K562 (cell line): ENCODE data around the gene SRSF9. TPM values are rescaled to one million over a fixed set of nuclear protein-coding genes. Genes with fewer than 3 reads are reported as not detected.

Source experiments
- ETV1 ChIP-seq: fragments of 450-650 bp; conservative IDR thresholded peaks from 2 replicates; pipeline ENCODE4 v1.6.1; 2016; ENCODE audit warnings: missing genetic modification characterization, control low read depth, low read depth, missing compliant biosample characterization
- RBM14 ChIP-seq: fragments of 200-400 bp; formaldehyde crosslinking; IDR thresholded peaks from 2 replicates; pipeline ENCODE4 v1.6.1; 2018; ENCODE audit warnings: low read depth, mild to moderate bottlenecking, low read length, moderate library complexity, borderline replicate concordance; ENCODE audit not compliant: insufficient read depth
- REST ChIP-seq, 2 experiments: fragments of 450-650 bp; formaldehyde crosslinking in 1 of 2; IDR thresholded peaks; 2 replicates each; pipeline versions ENCODE4 v1.4.0 to v1.6.1; 2014 to 2020; ENCODE audit warnings: mild to moderate bottlenecking in 2 of 2, borderline replicate concordance in 1 of 2, low read depth in 1 of 2
- SRF ChIP-seq, 2 experiments: fragments of 250-450, 450-650 bp in 1 of 2; sonication (Bioruptor Pico) in 1 of 2; sonication (generic) in 1 of 2; formaldehyde crosslinking; IDR thresholded peaks; 2 replicates each; pipeline versions ENCODE4 v1.5.0 to v1.5.1; 2020 to 2022; ENCODE audit warnings: mild to moderate bottlenecking in 1 of 2, missing genetic modification reagents in 1 of 2
- ZNF384 ChIP-seq: IDR thresholded peaks from 2 replicates; pipeline ENCODE4 v1.6.1; 2012; ENCODE audit warnings: low read depth, low read length, improper control_type of control experiment
- polyA plus RNA-seq, 8 experiments: library from polyadenylated mRNA; depleted of rRNA in 4 of 8; stranded (reverse) in 5 of 8; unstranded in 3 of 8; fragments of >200 nt; fragmentation: Nextera tagmentation in 2 of 8; fragmentation: Illumina TruSeq in 1 of 8; extraction: Ambion mirVana in 2 of 8; extraction: Trizol in 1 of 8; gene quantifications; 2 replicates each; pipeline versions ENCODE4 v1.2.1 to v1.2.3, GENCODE V29; 2011 to 2014; ENCODE audit warnings: inconsistent platforms in 1 of 8, missing spikeins in 1 of 8
- total RNA-seq, 7 experiments: library from RNA; depleted of rRNA in 6 of 7; stranded (reverse); fragments of >200 nt in 6 of 7; fragmentation: Illumina TruSeq in 2 of 7; extraction: Trizol in 2 of 7; gene quantifications; 2 replicates each; pipeline versions ENCODE4 v1.2.1 to v1.2.3, GENCODE V29; 2011 to 2021; ENCODE audit warnings: low replicate concordance in 1 of 7
- TF ChIP-seq, protein P1 (sequence below): sonication (generic); formaldehyde crosslinking; IDR thresholded peaks from 2 replicates; pipeline ENCODE4 v1.8.1; 2023; ENCODE audit warnings: mild to moderate bottlenecking, missing genetic modification reagents
- TF ChIP-seq, protein P2 (sequence below): fragments of 250-450 bp; sonication (Bioruptor Pico); IDR thresholded peaks from 2 replicates; pipeline ENCODE4 v1.8.0; 2021; ENCODE audit warnings: borderline replicate concordance, mild to moderate bottlenecking, moderate library complexity; ENCODE audit not compliant: poor library complexity, severe bottlenecking
- TF ChIP-seq, protein P3 (sequence below): fragments of 250-450 bp; sonication (Bioruptor Pico); IDR thresholded peaks from 2 replicates; pipeline ENCODE4 v1.8.0; 2021; ENCODE audit warnings: moderate library complexity, mild to moderate bottlenecking, inconsistent platforms
- TF ChIP-seq, protein P4 (sequence below): IDR thresholded peaks from 2 replicates; pipeline ENCODE4 v1.6.1; 2011; ENCODE audit warnings: borderline replicate concordance, low read depth, mild to moderate bottlenecking, moderate library complexity, low read length; ENCODE audit not compliant: insufficient read depth, poor library complexity, severe bottlenecking

SRSF9 gene
- total and polyA plus RNA-seq, 9 of the 15 experiments (the other 6 are each of a cell fraction or from before 2014, with no cell fraction given) = 40.3 to 291 (median 230) TPM

- TF ChIP-seq REST (IDR thresholded peaks at IDR 0.05; ENCODE audit: borderline replicate concordance) (peak; percentile 28; the same call in 1 of the 2 replicates), REST (CRISPR knock-in tag; IDR thresholded peaks at IDR 0.05; ENCODE audit: low read depth) (no peak), ZNF384 (0 out of 2 replicates have a peak, but pooled peaks have one; percentile 25), SRF (CRISPR knock-in tag; IDR thresholded peaks at IDR 0.05) (no peak), ETV1 (no peak), RBM14 (no peak)
- TF ChIP-seq, protein P1, sequence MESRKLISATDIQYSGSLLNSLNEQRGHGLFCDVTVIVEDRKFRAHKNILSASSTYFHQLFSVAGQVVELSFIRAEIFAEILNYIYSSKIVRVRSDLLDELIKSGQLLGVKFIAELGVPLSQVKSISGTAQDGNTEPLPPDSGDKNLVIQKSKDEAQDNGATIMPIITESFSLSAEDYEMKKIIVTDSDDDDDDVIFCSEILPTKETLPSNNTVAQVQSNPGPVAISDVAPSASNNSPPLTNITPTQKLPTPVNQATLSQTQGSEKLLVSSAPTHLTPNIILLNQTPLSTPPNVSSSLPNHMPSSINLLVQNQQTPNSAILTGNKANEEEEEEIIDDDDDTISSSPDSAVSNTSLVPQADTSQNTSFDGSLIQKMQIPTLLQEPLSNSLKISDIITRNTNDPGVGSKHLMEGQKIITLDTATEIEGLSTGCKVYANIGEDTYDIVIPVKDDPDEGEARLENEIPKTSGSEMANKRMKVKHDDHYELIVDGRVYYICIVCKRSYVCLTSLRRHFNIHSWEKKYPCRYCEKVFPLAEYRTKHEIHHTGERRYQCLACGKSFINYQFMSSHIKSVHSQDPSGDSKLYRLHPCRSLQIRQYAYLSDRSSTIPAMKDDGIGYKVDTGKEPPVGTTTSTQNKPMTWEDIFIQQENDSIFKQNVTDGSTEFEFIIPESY (CRISPR knock-in tag) = 0 out of 2 replicates have a peak, but pooled peaks have one; percentile 50
- TF ChIP-seq, protein P2, sequence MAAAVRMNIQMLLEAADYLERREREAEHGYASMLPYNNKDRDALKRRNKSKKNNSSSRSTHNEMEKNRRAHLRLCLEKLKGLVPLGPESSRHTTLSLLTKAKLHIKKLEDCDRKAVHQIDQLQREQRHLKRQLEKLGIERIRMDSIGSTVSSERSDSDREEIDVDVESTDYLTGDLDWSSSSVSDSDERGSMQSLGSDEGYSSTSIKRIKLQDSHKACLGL (CRISPR knock-in tag) = no peak
- TF ChIP-seq, protein P3, sequence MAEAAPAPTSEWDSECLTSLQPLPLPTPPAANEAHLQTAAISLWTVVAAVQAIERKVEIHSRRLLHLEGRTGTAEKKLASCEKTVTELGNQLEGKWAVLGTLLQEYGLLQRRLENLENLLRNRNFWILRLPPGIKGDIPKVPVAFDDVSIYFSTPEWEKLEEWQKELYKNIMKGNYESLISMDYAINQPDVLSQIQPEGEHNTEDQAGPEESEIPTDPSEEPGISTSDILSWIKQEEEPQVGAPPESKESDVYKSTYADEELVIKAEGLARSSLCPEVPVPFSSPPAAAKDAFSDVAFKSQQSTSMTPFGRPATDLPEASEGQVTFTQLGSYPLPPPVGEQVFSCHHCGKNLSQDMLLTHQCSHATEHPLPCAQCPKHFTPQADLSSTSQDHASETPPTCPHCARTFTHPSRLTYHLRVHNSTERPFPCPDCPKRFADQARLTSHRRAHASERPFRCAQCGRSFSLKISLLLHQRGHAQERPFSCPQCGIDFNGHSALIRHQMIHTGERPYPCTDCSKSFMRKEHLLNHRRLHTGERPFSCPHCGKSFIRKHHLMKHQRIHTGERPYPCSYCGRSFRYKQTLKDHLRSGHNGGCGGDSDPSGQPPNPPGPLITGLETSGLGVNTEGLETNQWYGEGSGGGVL = no peak
- TF ChIP-seq, protein P4, sequence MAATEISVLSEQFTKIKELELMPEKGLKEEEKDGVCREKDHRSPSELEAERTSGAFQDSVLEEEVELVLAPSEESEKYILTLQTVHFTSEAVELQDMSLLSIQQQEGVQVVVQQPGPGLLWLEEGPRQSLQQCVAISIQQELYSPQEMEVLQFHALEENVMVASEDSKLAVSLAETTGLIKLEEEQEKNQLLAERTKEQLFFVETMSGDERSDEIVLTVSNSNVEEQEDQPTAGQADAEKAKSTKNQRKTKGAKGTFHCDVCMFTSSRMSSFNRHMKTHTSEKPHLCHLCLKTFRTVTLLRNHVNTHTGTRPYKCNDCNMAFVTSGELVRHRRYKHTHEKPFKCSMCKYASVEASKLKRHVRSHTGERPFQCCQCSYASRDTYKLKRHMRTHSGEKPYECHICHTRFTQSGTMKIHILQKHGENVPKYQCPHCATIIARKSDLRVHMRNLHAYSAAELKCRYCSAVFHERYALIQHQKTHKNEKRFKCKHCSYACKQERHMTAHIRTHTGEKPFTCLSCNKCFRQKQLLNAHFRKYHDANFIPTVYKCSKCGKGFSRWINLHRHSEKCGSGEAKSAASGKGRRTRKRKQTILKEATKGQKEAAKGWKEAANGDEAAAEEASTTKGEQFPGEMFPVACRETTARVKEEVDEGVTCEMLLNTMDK = peak; percentile 41
Measured at GRCh38 chr12:120466560-120467315, 2.8 kb downstream of the SRSF9 start (continued).
